ENCODE measurements around the gene PRDX5. TPM values are rescaled to one million over a fixed set of nuclear protein-coding genes. Genes with fewer than 3 reads are reported as not detected.

Gene PRDX5
- total RNA-seq, 4 donors from 2014 or later: 97.1 to 156 (median 113) TPM

GRCh38 chr11:64355078-64355940, 37.4 kb downstream of the PRDX5 start:
- DNase-seq: peak; percentile 71 to 74
- Histone ChIP-seq H3K9me3 (no peaks in the 10 kb centered on the region), H3K4me3 (peak overlapping the region in 1 of 2 donors; percentile 14), H3K27ac (no peak overlapping the region), H3K4me1 (peaks cover 7 to 20% of the 10 kb centered on the region in 2 donors), H3K27me3 (no peaks in the 10 kb centered on the region), H3K36me3 (no peaks in the 10 kb centered on the region)
- TF ChIP-seq CTCF (IDR thresholded peaks at IDR 0.05) (peak; percentile 54 to 79 (median 75)), POLR2A (IDR thresholded peaks at IDR 0.05) (no peak)
- intact Hi-C loops (cut with DNase I; ENCODE audit: low total_unique reads): no loop called here

- H3K27ac ChIP-seq: peak overlapping the region in 1 of 2 donors; percentile 90
- no peak for DNase-seq
- TF ChIP-seq POLR2A (IDR thresholded peaks at IDR 0.05): no peak
- TF ChIP-seq CTCF (IDR thresholded peaks at IDR 0.05): no peak
- H3K36me3 ChIP-seq: no peaks in the 10 kb centered on the region
- no peak overlapping the region for H3K4me3 ChIP-seq
- H3K4me1 ChIP-seq: peaks cover 7 to 20% of the 10 kb centered on the region in 2 donors
- H3K9me3 ChIP-seq: no peaks in the 10 kb centered on the region
- intact Hi-C loops (cut with DNase I; ENCODE audit: low total_unique reads): no loop called here
- H3K27me3 ChIP-seq: no peaks in the 10 kb centered on the region
These were observed 38.8 kb downstream of the PRDX5 start for GRCh38 chr11:64356498-64357411.

GRCh38 chr11:64357446-64357845, 39.5 kb downstream of the PRDX5 start:
- intact Hi-C loops (cut with DNase I; ENCODE audit: low total_unique reads): no loop called here
- Histone ChIP-seq H3K36me3 (no peaks in the 10 kb centered on the region), H3K4me1 (peaks cover 7 to 20% of the 10 kb centered on the region in 2 donors), H3K27ac (peak overlapping the region; percentile 86 to 90), H3K9me3 (no peaks in the 10 kb centered on the region), H3K27me3 (no peaks in the 10 kb centered on the region), H3K4me3 (no peak overlapping the region)
- DNase-seq: no peak
- no peak for TF ChIP-seq CTCF (IDR thresholded peaks at IDR 0.05)
- TF ChIP-seq POLR2A (IDR thresholded peaks at IDR 0.05): no peak

GRCh38 chr11:64357904-64358535, 40.1 kb downstream of the PRDX5 start:
- H3K9me3 ChIP-seq: no peaks in the 10 kb centered on the region
- intact Hi-C loops (cut with DNase I; ENCODE audit: low total_unique reads): no loop called here
- no peak for DNase-seq
- H3K27ac ChIP-seq: peak overlapping the region; percentile 86 to 90
- H3K4me3 ChIP-seq: peak overlapping the region; percentile 51 to 82
- no peaks in the 10 kb centered on the region for H3K27me3 ChIP-seq
- TF ChIP-seq CTCF (IDR thresholded peaks at IDR 0.05): no peak
- H3K36me3 ChIP-seq: no peaks in the 10 kb centered on the region
- peaks cover 7 to 20% of the 10 kb centered on the region in 2 donors for H3K4me1 ChIP-seq

Data from uterus (tissue), 4 donors.